Left ventricle myocardium inferior (tissue), 1 donor: ENCODE measurements around the gene TRIO. TPM values are rescaled to one million over a fixed set of nuclear protein-coding genes. Genes with fewer than 3 reads are reported as not detected.

Experiments used
- DNase-seq: peaks from one replicate; pipeline ENCODE4 v3.0.0-alpha.2; 2020
- H3K27ac ChIP-seq: fragments of 200-600 bp; replicated peaks from 2 replicates; pipeline ENCODE4 v1.8.0; 2021
- H3K27me3 ChIP-seq: fragments of 200-600 bp; 2 replicates; pipeline ENCODE4 v1.8.0; 2021; ENCODE audit warnings: low read depth
- H3K36me3 ChIP-seq: fragments of 200-600 bp; 2 replicates; pipeline ENCODE4 v1.8.0; 2021
- H3K4me1 ChIP-seq: fragments of 200-600 bp; 2 replicates; pipeline ENCODE4 v1.8.0; 2021
- H3K4me3 ChIP-seq: fragments of 200-600 bp; 2 replicates; pipeline ENCODE4 v1.8.0; 2021; ENCODE audit warnings: mild to moderate bottlenecking, moderate library complexity
- H3K9me3 ChIP-seq: fragments of 200-600 bp; replicated peaks from 2 replicates; pipeline ENCODE4 v1.8.0; 2021
- CTCF ChIP-seq: fragments of 200-600 bp; IDR thresholded peaks from 2 replicates; pipeline ENCODE4 v1.8.0; 2021; ENCODE audit warnings: antibody characterized with exemption, mild to moderate bottlenecking, borderline replicate concordance
- intact Hi-C: fragments of 100-400 bp; cut with micrococcal nuclease; formaldehyde crosslinking; loops from one replicate; pipeline ENCODE4 v1.11.0; 2022
- total RNA-seq: library from RNA; stranded (reverse); fragmentation: NEBNext Ultra II Directional; extraction: Animal tissue kit (Norgen Biotek cat#: 25700); gene quantifications from one replicate; pipeline ENCODE4 v1.2.1, GENCODE V29; 2021
- donor health status: DM: no; HTN: yes; CAD: no; lungs with severe emphysema.

TRIO gene
- total RNA-seq, 1 donor from 2014 or later = 52.8 TPM

- intact Hi-C loops = no loop called here
Measured at GRCh38 chr5:14373685-14374084, 230.5 kb downstream of the TRIO start.

GRCh38 chr5:14374100-14374499, 231.0 kb downstream of the TRIO start:
- H3K9me3 ChIP-seq = no peaks in the 10 kb centered on the region
- no peak overlapping the region for H3K27ac ChIP-seq
- no peak for TF ChIP-seq CTCF
- H3K27me3 ChIP-seq = no peaks in the 10 kb centered on the region
- peaks cover 97% of the 10 kb centered on the region for H3K36me3 ChIP-seq
- peaks cover 4% of the 10 kb centered on the region for H3K4me1 ChIP-seq
- intact Hi-C loops = no loop called here
- H3K4me3 ChIP-seq = no peak overlapping the region
- no peak for DNase-seq

More at GRCh38 chr5:14373685-14374084, 230.5 kb downstream of the TRIO start:
- peaks cover 97% of the 10 kb centered on the region for H3K36me3 ChIP-seq
- peaks cover 4% of the 10 kb centered on the region for H3K4me1 ChIP-seq
- no peaks in the 10 kb centered on the region for H3K9me3 ChIP-seq
- no peak for TF ChIP-seq CTCF
- H3K4me3 ChIP-seq = no peak overlapping the region
- H3K27me3 ChIP-seq = no peaks in the 10 kb centered on the region
- DNase-seq = no peak
- no peak overlapping the region for H3K27ac ChIP-seq

- Histone ChIP-seq H3K4me1 (peaks cover 4% of the 10 kb centered on the region), H3K36me3 (peaks cover 99% of the 10 kb centered on the region), H3K9me3 (no peaks in the 10 kb centered on the region), H3K4me3 (no peak overlapping the region), H3K27me3 (no peaks in the 10 kb centered on the region), H3K27ac (no peak overlapping the region)
- TF ChIP-seq CTCF = no peak
- no peak for DNase-seq
- intact Hi-C loops = no loop called here
Measured at GRCh38 chr5:14376789-14377188, 233.6 kb downstream of the TRIO start.

- TF ChIP-seq CTCF = no peak
- no peaks in the 10 kb centered on the region for H3K27me3 ChIP-seq
- H3K4me3 ChIP-seq = no peak overlapping the region
- H3K4me1 ChIP-seq = no peaks in the 10 kb centered on the region
- intact Hi-C loops = no loop called here
- no peak for DNase-seq
- no peaks in the 10 kb centered on the region for H3K9me3 ChIP-seq
- no peak overlapping the region for H3K27ac ChIP-seq
- H3K36me3 ChIP-seq = peaks cover 88% of the 10 kb centered on the region
Measured at GRCh38 chr5:14379739-14380497, 236.8 kb downstream of the TRIO start.

GRCh38 chr5:14380712-14381111, 237.6 kb downstream of the TRIO start:
- TF ChIP-seq CTCF = no peak

More at GRCh38 chr5:14380712-14381111, 237.6 kb downstream of the TRIO start:
- intact Hi-C loops = no loop called here
- DNase-seq = no peak
- H3K36me3 ChIP-seq = peaks cover 88% of the 10 kb centered on the region
- no peak overlapping the region for H3K27ac ChIP-seq
- H3K27me3 ChIP-seq = no peaks in the 10 kb centered on the region
- H3K9me3 ChIP-seq = no peaks in the 10 kb centered on the region
- no peaks in the 10 kb centered on the region for H3K4me1 ChIP-seq
- H3K4me3 ChIP-seq = no peak overlapping the region
